HCT116 (cell line): ENCODE results near the gene PTGER1. TPM values are rescaled to one million over a fixed set of nuclear protein-coding genes. Genes with fewer than 3 reads are reported as not detected.

ENCODE experiments used
- ATAC-seq: fragments of 200-7000 bp; cut with Tn5 transposase; 2 replicates; pipeline ENCODE4 v1.9.1; 2020; ENCODE audit warnings: mild to moderate bottlenecking, moderate library complexity
- BruUV-seq: library from RNA; stranded (reverse); fragments of 400-500 nt; replicated peaks from 2 replicates; lab custom pipeline; 2021; lab: Mats Ljungman, UMichigan
- CTCF ChIA-PET: fragments of 300-600 bp; sonication (Branson Sonifier 250); formaldehyde crosslinking; loops from one replicate; lab custom pipeline; 2021; ENCODE audit warnings: antibody characterized with exemption; lab: Charles Lee
- POLR2A ChIA-PET: fragments of 300-600, 350-600 bp; sonication (Branson Sonifier 250); formaldehyde crosslinking; loops from one replicate; lab custom pipeline; 2021; ENCODE audit warnings: antibody characterized with exemption; lab: Charles Lee
- RAD21 ChIA-PET, 2 experiments: fragments of 300-600 bp; sonication (Branson Sonifier 250); formaldehyde crosslinking; loops; one replicate each; lab custom pipeline; 2023; ENCODE audit warnings: low total read pairs in 2 of 2; ENCODE audit not compliant: uncharacterized antibody in 2 of 2, unreplicated experiment in 2 of 2, low non-redundant PET in 1 of 2; lab: Charles Lee
- DNase-seq: peaks from one replicate; pipeline ENCODE4 v3.0.0-alpha.2; 2010; ENCODE audit warnings: low read depth, low spot score
- H2AFZ ChIP-seq: fragments of 200-600 bp; shearing (Covaris generic), sonication (generic); 2 replicates; pipeline ENCODE4 v1.6.1; 2017; ENCODE audit warnings: low read depth, mixed run types, mixed read lengths, antibody characterized with exemption, low read length; ENCODE audit not compliant: poor library complexity, severe bottlenecking
- H3K27ac ChIP-seq: 2 replicates; pipeline ENCODE4 v1.5.1; 2012; ENCODE audit warnings: low read depth, low read length
- H3K27me3 ChIP-seq: fragments of 200-600 bp; sonication (generic); 2 replicates; pipeline ENCODE4 v1.6.1; 2016; ENCODE audit warnings: mixed run types, low read length, mixed read lengths; ENCODE audit not compliant: insufficient read depth
- H3K36me3 ChIP-seq, 2 experiments: fragments of 200-500 bp in 1 of 2; fragments of 200-600 bp in 1 of 2; sonication (Bioruptor generic) in 1 of 2; sonication (generic) in 1 of 2; 2 replicates each; pipeline versions ENCODE4 v1.5.1 to v1.6.1; 2014 to 2016; ENCODE audit warnings: low read length in 2 of 2, inconsistent platforms in 1 of 2, mixed read lengths in 1 of 2, mixed run types in 1 of 2; ENCODE audit not compliant: insufficient read depth in 2 of 2, control insufficient read depth in 1 of 2
- H3K4me1 ChIP-seq, 2 experiments: fragments of 200-600 bp in 1 of 2; sonication (generic) in 1 of 2; 2 replicates each; pipeline versions ENCODE4 v1.5.1 to v1.6.1; 2012 to 2017; ENCODE audit warnings: low read length in 2 of 2, inconsistent platforms in 1 of 2, mild to moderate bottlenecking in 1 of 2, mixed read lengths in 1 of 2, mixed run types in 1 of 2, moderate library complexity in 1 of 2; ENCODE audit not compliant: insufficient read depth in 2 of 2, control insufficient read depth in 1 of 2
- H3K4me2 ChIP-seq: fragments of 200-600 bp; sonication (generic); 2 replicates; pipeline ENCODE4 v1.6.1; 2017; ENCODE audit warnings: mixed run types, low read length, mixed read lengths
- H3K4me3 ChIP-seq, 2 experiments: fragments of 200-600 bp in 1 of 2; sonication (generic) in 1 of 2; replicated peaks in 1 of 2; 2 replicates each; pipeline ENCODE4 v1.5.1; 2011 to 2016; ENCODE audit warnings: low read length in 2 of 2, control low read depth in 1 of 2, low read depth in 1 of 2, mild to moderate bottlenecking in 1 of 2, mixed read lengths in 1 of 2, mixed run types in 1 of 2
- H3K79me2 ChIP-seq: fragments of 200-600 bp; sonication (generic); 2 replicates; pipeline ENCODE4 v1.6.1; 2017; ENCODE audit warnings: mild to moderate bottlenecking, mixed run types, low read length, moderate library complexity, mixed read lengths; ENCODE audit not compliant: insufficient read depth
- H3K9ac ChIP-seq: fragments of 200-600 bp; sonication (generic); 2 replicates; pipeline ENCODE4 v1.6.1; 2016; ENCODE audit warnings: low read length, mixed read lengths
- H3K9me2 ChIP-seq: fragments of 200-600 bp; sonication (generic), shearing (Covaris generic); 2 replicates; pipeline ENCODE4 v1.6.1; 2017; ENCODE audit warnings: mixed run types, mild to moderate bottlenecking, moderate library complexity; ENCODE audit not compliant: insufficient read depth
- H3K9me3 ChIP-seq, 2 experiments: fragments of 200-500 bp in 1 of 2; fragments of 200-600 bp in 1 of 2; sonication (Bioruptor generic) in 1 of 2; sonication (generic) in 1 of 2; 2 replicates each; pipeline ENCODE4 v1.6.1; 2014 to 2017; ENCODE audit warnings: low read length in 2 of 2, mixed read lengths in 2 of 2, inconsistent platforms in 1 of 2, low read depth in 1 of 2, mild to moderate bottlenecking in 1 of 2, mixed run types in 1 of 2, moderate library complexity in 1 of 2; ENCODE audit not compliant: control insufficient read depth in 1 of 2, insufficient read depth in 1 of 2
- H4K20me1 ChIP-seq: fragments of 200-600 bp; sonication (generic), shearing (Covaris generic); 2 replicates; pipeline ENCODE4 v1.6.1; 2017; ENCODE audit warnings: mixed run types, mild to moderate bottlenecking, moderate library complexity; ENCODE audit not compliant: insufficient read depth
- CEBPB ChIP-seq: IDR thresholded peaks from 2 replicates; pipeline ENCODE4 v1.6.1; 2012; ENCODE audit warnings: low read depth
- CTCF ChIP-seq, 3 experiments: fragments of 200-600 bp in 1 of 3; sonication (generic) in 1 of 3; IDR thresholded peaks in 2 of 3; conservative IDR thresholded peaks in 1 of 3; 2 replicates each; pipeline ENCODE4 v1.5.1; 2012 to 2017; ENCODE audit warnings: low read depth in 2 of 3, low read length in 2 of 3, antibody characterized with exemption in 1 of 3, borderline replicate concordance in 1 of 3, control low read depth in 1 of 3, mild to moderate bottlenecking in 1 of 3, mixed read lengths in 1 of 3, mixed run types in 1 of 3, moderate library complexity in 1 of 3; ENCODE audit not compliant: insufficient read depth in 1 of 3
- EZH2 ChIP-seq: fragments of 200-600 bp; sonication (generic); IDR thresholded peaks from 2 replicates; pipeline ENCODE4 v1.6.1; 2017; ENCODE audit warnings: antibody characterized with exemption, mixed run types
- FOSL1 ChIP-seq: IDR thresholded peaks from 2 replicates; pipeline ENCODE4 v1.6.1; 2012; ENCODE audit warnings: low read depth
- JUND ChIP-seq: IDR thresholded peaks from 2 replicates; pipeline ENCODE4 v1.6.1; 2012
- MAX ChIP-seq: IDR thresholded peaks from 2 replicates; pipeline ENCODE4 v1.6.1; 2012
- RAD21 ChIP-seq: IDR thresholded peaks from 2 replicates; pipeline ENCODE4 v1.6.1; 2012; ENCODE audit warnings: low read depth, mild to moderate bottlenecking
- TCF7L2 ChIP-seq: IDR thresholded peaks from 2 replicates; pipeline ENCODE4 v1.7.0; 2011; ENCODE audit warnings: borderline replicate concordance, inconsistent platforms; ENCODE audit not compliant: insufficient read depth, insufficient read length; ENCODE audit errors: extremely low read depth
- YY1 ChIP-seq: IDR thresholded peaks from 2 replicates; pipeline ENCODE4 v1.6.1; 2011; ENCODE audit warnings: low read length, low read depth, moderate library complexity, mild to moderate bottlenecking; ENCODE audit not compliant: insufficient replicate concordance; ENCODE audit errors: extremely low read depth
- intact Hi-C: fragments of 100-400 bp; cut with micrococcal nuclease; formaldehyde crosslinking; loops from 2 replicates; pipeline ENCODE4 v1.10.0; 2022
- total RNA-seq: library from RNA; stranded (reverse); gene quantifications from one replicate; pipeline ENCODE4 v1.2.1, GENCODE V29; 2021; ENCODE audit not compliant: unreplicated experiment

Gene PTGER1
- total RNA-seq, 1 experiment from 2014 or later, result 1.1 TPM

- Histone ChIP-seq H4K20me1 (no peaks in the 10 kb centered on the region), H3K27ac (peak overlapping the region; percentile 37; the same call in 1 of the 2 replicates), H3K4me3 (no peak overlapping the region), H3K27me3 (no peaks in the 10 kb centered on the region), H2AFZ (no peak overlapping the region), H3K79me2 (peaks cover 8% of the 10 kb centered on the region; the same call in 1 of the 2 replicates), H3K9ac (no peak overlapping the region)
- DNase-seq, result no peak
- CTCF ChIA-PET, result interaction anchor here (0.8 to 2.9 kb wide), 7 partner anchors 8 to 304 kb away, joined by 3 to 14 read pairs (median 4); partner anchors contain the start of gene GIPC1
- BruUV-seq, result no TSS peak
- ATAC-seq, result peak; percentile 71
- no peak for TF ChIP-seq TCF7L2
- no peak for TF ChIP-seq MAX
- no peak for TF ChIP-seq EZH2
- no peak for TF ChIP-seq JUND
- TF ChIP-seq YY1, result no peak
- TF ChIP-seq FOSL1, result no peak
- peak; percentile 77 to 95 (median 94) for TF ChIP-seq CTCF (IDR thresholded peaks at IDR 0.05 in 2 of 3, conservative IDR thresholded peaks at IDR 0.05 in 1 of 3; ENCODE audit: borderline replicate concordance in 1 of 3, insufficient read depth in 1 of 3, low read depth in 2 of 3, low read length in 2 of 3)
- no peak for TF ChIP-seq CEBPB
- TF ChIP-seq RAD21, result peak; percentile 77
- TF ChIP-seq, all 23 proteins: peak for 2
- Histone ChIP-seq H3K4me2 (no peak overlapping the region; the same call in 1 of the 2 replicates), H3K9me2 (no peaks in the 10 kb centered on the region), H3K36me3 (peaks cover 9 to 19% of the 10 kb centered on the region in 2 experiments; a peak in 3 of 4 replicates), H3K9me3 (no peaks in the 10 kb centered on the region), H3K4me1 (peaks cover 18 to 35% of the 10 kb centered on the region in 2 experiments; a peak in 3 of 4 replicates)
- POLR2A ChIA-PET, result no interaction called here
- intact Hi-C loops, result loop anchor here (5.0 to 10.0 kb wide), 2 partner anchors 45 to 118 kb away; partner anchors contain the start of gene PKN1
- RAD21 ChIA-PET, result no interaction called here
Measured at GRCh38 chr19:14479975-14480699, 5.0 kb upstream of the PTGER1 start.
